SW480 (cell line): ENCODE data around the gene MPP3.

Experiments used
- DNase-seq: peaks from one replicate; pipeline ENCODE4 v3.0.0-alpha.2; 2016; ENCODE audit warnings: low spot score

Gene MPP3

GRCh38 chr17:43832168-43832975 is 574 bp downstream of the MPP3 start:
- peak; percentile 57 for DNase-seq

GRCh38 chr17:43831633-43832032 is 1.3 kb downstream of the MPP3 start:
- no peak for DNase-seq

- DNase-seq: no peak
Measured at GRCh38 chr17:43830510-43831140, 2.3 kb downstream of the MPP3 start.

GRCh38 chr17:43829738-43830137 is 3.2 kb downstream of the MPP3 start:
- no peak for DNase-seq

GRCh38 chr17:43827596-43827995 is 5.3 kb downstream of the MPP3 start:
- DNase-seq: no peak

GRCh38 chr17:43826206-43826605 is 6.7 kb downstream of the MPP3 start:
- DNase-seq: no peak

GRCh38 chr17:43825567-43825966 is 7.4 kb downstream of the MPP3 start:
- no peak for DNase-seq

GRCh38 chr17:43823350-43824084 is 9.4 kb downstream of the MPP3 start:
- no peak for DNase-seq

GRCh38 chr17:43822570-43823190 is 10.3 kb downstream of the MPP3 start:
- DNase-seq: no peak

- DNase-seq: no peak
Measured at GRCh38 chr17:43820759-43821158, 12.2 kb downstream of the MPP3 start.

- DNase-seq: no peak
Measured at GRCh38 chr17:43818966-43819365, 14.0 kb downstream of the MPP3 start.

- DNase-seq: no peak
Measured at GRCh38 chr17:43817826-43818225, 15.1 kb downstream of the MPP3 start.

GRCh38 chr17:43816336-43817320 is 16.3 kb downstream of the MPP3 start:
- no peak for DNase-seq

GRCh38 chr17:43814714-43815113 is 18.2 kb downstream of the MPP3 start:
- peak; percentile 20 for DNase-seq

GRCh38 chr17:43814026-43814425 is 18.9 kb downstream of the MPP3 start:
- no peak for DNase-seq

- DNase-seq: no peak
Measured at GRCh38 chr17:43813386-43813785, 19.6 kb downstream of the MPP3 start.

GRCh38 chr17:43812396-43813265 is 20.3 kb downstream of the MPP3 start:
- DNase-seq: no peak

- DNase-seq: no peak
Measured at GRCh38 chr17:43810823-43811222, 22.1 kb downstream of the MPP3 start.

GRCh38 chr17:43810226-43810715 is 22.7 kb downstream of the MPP3 start:
- no peak for DNase-seq

- DNase-seq: no peak
Measured at GRCh38 chr17:43809121-43809520, 23.8 kb downstream of the MPP3 start.
